H1 (cell line): Measurements from ENCODE around the gene HMMR. TPM values are rescaled to one million over a fixed set of nuclear protein-coding genes. Genes with fewer than 3 reads are reported as not detected.

Experiments used
- CTCF ChIA-PET: fragments of 300-600 bp; sonication (Branson Sonifier 250); formaldehyde crosslinking; loops from one replicate; lab custom pipeline; 2021; ENCODE audit not compliant: partially characterized antibody; lab: Charles Lee
- POLR2A ChIA-PET: fragments of 300-600 bp; sonication (Branson Sonifier 250); formaldehyde crosslinking; loops from one replicate; lab custom pipeline; 2021; ENCODE audit warnings: inconsistent platforms; ENCODE audit not compliant: partially characterized antibody; lab: Charles Lee
- DNase-seq, 2 experiments: peaks; one replicate each; pipeline versions ENCODE4 v3.0.0 to v3.0.0-alpha.2; 2010 to 2022; ENCODE audit warnings: low spot score in 2 of 2, low read depth in 1 of 2, mixed read lengths in 1 of 2
- FAIRE-seq: peaks from 2 replicates; lab custom pipeline; 2011; peaks lifted over from hg19 to GRCh38; lab: Jason Lieb, UNC
- H2AFZ ChIP-seq: 2 replicates; pipeline ENCODE4 v1.8.1; 2012; ENCODE audit warnings: low read length, inconsistent platforms
- H2AK5ac ChIP-seq: 2 replicates; pipeline ENCODE4 v1.6.1; 2013; ENCODE audit warnings: low read depth, low read length
- H2BK120ac ChIP-seq: replicated peaks from 2 replicates; pipeline ENCODE3; 2013; ENCODE audit warnings: low read depth, low read length, inconsistent platforms
- H2BK12ac ChIP-seq: 2 replicates; pipeline ENCODE4 v1.6.1; 2013; ENCODE audit warnings: low read depth, low read length
- H2BK15ac ChIP-seq: 2 replicates; pipeline ENCODE4 v1.6.1; 2013; ENCODE audit warnings: low read length
- H2BK20ac ChIP-seq: 2 replicates; pipeline ENCODE4 v1.6.1; 2013; ENCODE audit warnings: low read length
- H2BK5ac ChIP-seq: 2 replicates; pipeline ENCODE4 v1.6.1; 2013; ENCODE audit warnings: low read depth, low read length
- H3K14ac ChIP-seq: 2 replicates; pipeline ENCODE4 v1.6.1; 2013; ENCODE audit warnings: inconsistent platforms; ENCODE audit not compliant: insufficient read length
- H3K18ac ChIP-seq: 2 replicates; pipeline ENCODE4 v1.6.1; 2013; ENCODE audit warnings: low read length; ENCODE audit errors: extremely low read depth
- H3K23ac ChIP-seq: 2 replicates; pipeline ENCODE4 v1.6.1; 2013; ENCODE audit warnings: inconsistent platforms; ENCODE audit not compliant: insufficient read length
- H3K23me2 ChIP-seq: 2 replicates; pipeline ENCODE4 v1.6.1; 2013; ENCODE audit warnings: low read depth, low read length
- H3K27ac ChIP-seq: 2 replicates; pipeline ENCODE4 v1.6.1; 2011; ENCODE audit warnings: low read depth, low read length, inconsistent platforms
- H3K27me3 ChIP-seq, 4 experiments: replicated peaks in 1 of 4; 1 replicate in 1 of 4; 2 replicates in 3 of 4; pipeline versions ENCODE4 v1.6.1 to v1.8.1; 2011 to 2013; ENCODE audit warnings: low read length in 3 of 4, mild to moderate bottlenecking in 3 of 4, inconsistent platforms in 2 of 4, mixed read lengths in 2 of 4, moderate library complexity in 1 of 4; ENCODE audit not compliant: control insufficient read depth in 3 of 4, insufficient read depth in 3 of 4; ENCODE audit errors: extremely low read depth in 1 of 4
- H3K36me3 ChIP-seq, 4 experiments: 2 replicates each; pipeline versions ENCODE4 v1.6.1 to v1.8.1; 2011 to 2013; ENCODE audit warnings: mild to moderate bottlenecking in 4 of 4, low read length in 3 of 4, moderate library complexity in 2 of 4, control low read depth in 1 of 4, inconsistent platforms in 1 of 4; ENCODE audit not compliant: insufficient read depth in 4 of 4, control insufficient read depth in 2 of 4
- H3K4ac ChIP-seq: replicated peaks from 2 replicates; pipeline ENCODE3; 2013; ENCODE audit warnings: low read length, low read depth, mixed read lengths, inconsistent platforms; ENCODE audit not compliant: insufficient read length
- H3K4me1 ChIP-seq, 4 experiments: replicated peaks in 1 of 4; 1 replicate in 1 of 4; 2 replicates in 3 of 4; pipeline versions ENCODE4 v1.6.1 to v1.8.1; 2011 to 2013; ENCODE audit warnings: low read length in 3 of 4, inconsistent platforms in 2 of 4, mixed read lengths in 1 of 4; ENCODE audit not compliant: insufficient read depth in 4 of 4, control insufficient read depth in 3 of 4
- H3K4me2 ChIP-seq, 2 experiments: 2 replicates each; pipeline versions ENCODE4 v1.6.1 to v1.8.1; 2011 to 2013; ENCODE audit warnings: low read depth in 2 of 2, low read length in 2 of 2, control low read depth in 1 of 2, inconsistent platforms in 1 of 2, mild to moderate bottlenecking in 1 of 2; ENCODE audit not compliant: insufficient read depth in 1 of 2
- H3K4me3 ChIP-seq, 4 experiments: fragments of 200-600, 300-600 bp in 1 of 4; sonication (generic), shearing (Covaris generic), sonication (Bioruptor Twin) in 1 of 4; 2 replicates each; pipeline versions ENCODE4 v1.5.1 to v1.8.1; 2011 to 2016; ENCODE audit warnings: low read length in 4 of 4, low read depth in 3 of 4, control low read depth in 2 of 4, inconsistent platforms in 2 of 4, mild to moderate bottlenecking in 2 of 4, mixed read lengths in 1 of 4, moderate library complexity in 1 of 4; ENCODE audit not compliant: insufficient read depth in 2 of 4; ENCODE audit errors: extremely low read depth in 1 of 4
- H3K56ac ChIP-seq: replicated peaks from 2 replicates; pipeline ENCODE3; 2013; ENCODE audit warnings: low read depth, mild to moderate bottlenecking, mixed read lengths, low read length, inconsistent platforms; ENCODE audit not compliant: insufficient read length
- H3K79me1 ChIP-seq: 2 replicates; pipeline ENCODE4 v1.6.1; 2013; ENCODE audit warnings: low read depth, low read length, control low read depth
- H3K79me2 ChIP-seq, 2 experiments: 2 replicates each; pipeline versions ENCODE4 v1.6.1 to v1.8.1; 2012 to 2013; ENCODE audit warnings: low read length in 2 of 2, mild to moderate bottlenecking in 2 of 2, inconsistent platforms in 1 of 2; ENCODE audit not compliant: insufficient read depth in 2 of 2, control insufficient read depth in 1 of 2
- H3K9ac ChIP-seq, 4 experiments: replicated peaks in 1 of 4; 1 replicate in 1 of 4; 2 replicates in 3 of 4; pipeline versions ENCODE4 v1.6.1 to v1.8.1; 2011 to 2013; ENCODE audit warnings: low read depth in 3 of 4, low read length in 3 of 4, control low read depth in 2 of 4, mild to moderate bottlenecking in 2 of 4, moderate library complexity in 2 of 4, inconsistent platforms in 1 of 4; ENCODE audit errors: extremely low read depth in 1 of 4
- H3K9me3 ChIP-seq, 2 experiments: 2 replicates each; pipeline versions ENCODE4 v1.6.1 to v1.8.1; 2012 to 2013; ENCODE audit warnings: mild to moderate bottlenecking in 2 of 2, moderate library complexity in 2 of 2, control low read depth in 1 of 2, inconsistent platforms in 1 of 2, low read depth in 1 of 2, low read length in 1 of 2, mixed read lengths in 1 of 2; ENCODE audit not compliant: insufficient read depth in 2 of 2
- H4K20me1 ChIP-seq, 2 experiments: replicated peaks in 1 of 2; 2 replicates each; pipeline versions ENCODE3 to v1.8.1; 2011 to 2013; ENCODE audit warnings: inconsistent platforms in 2 of 2, low read length in 2 of 2, mild to moderate bottlenecking in 1 of 2; ENCODE audit not compliant: insufficient read depth in 2 of 2, control insufficient read depth in 1 of 2
- H4K5ac ChIP-seq: 2 replicates; pipeline ENCODE4 v1.6.1; 2013; ENCODE audit warnings: low read length, low read depth, mixed read lengths, inconsistent platforms; ENCODE audit not compliant: insufficient read length
- H4K8ac ChIP-seq: 2 replicates; pipeline ENCODE4 v1.8.0; 2013; ENCODE audit warnings: mild to moderate bottlenecking, moderate library complexity, low read length, inconsistent platforms; ENCODE audit not compliant: insufficient read depth; ENCODE audit errors: extremely low read depth
- H4K91ac ChIP-seq: replicated peaks from 2 replicates; pipeline ENCODE3; 2013; ENCODE audit warnings: low read length, mixed read lengths, inconsistent platforms; ENCODE audit not compliant: insufficient read length
- CTBP2 ChIP-seq: IDR thresholded peaks from 2 replicates; pipeline ENCODE4 v1.7.0; 2011; ENCODE audit warnings: borderline replicate concordance, mild to moderate bottlenecking, moderate library complexity, mixed read lengths, low read length; ENCODE audit not compliant: insufficient read depth, insufficient read length
- WGBS, 2 experiments: shearing (Covaris generic) in 1 of 2; methylation state at CpG; one replicate each; pipeline versions ENCODE4 v1.1.6 to v1.1.7; 2013 to 2015; ENCODE audit warnings: low lambda C conversion rate in 2 of 2, mixed read lengths in 2 of 2, inconsistent platforms in 1 of 2, low coverage in 1 of 2, missing lambda C conversion rate in 1 of 2; ENCODE audit not compliant: insufficient replicate concordance in 2 of 2, insufficient coverage in 1 of 2, insufficient read length in 1 of 2; ENCODE audit errors: extremely low coverage in 1 of 2, missing lambda C conversion rate in 1 of 2; 5-methylcytosine and 5-hydroxymethylcytosine counted together
- polyA plus RNA-seq, 7 experiments: library from polyadenylated mRNA; depleted of rRNA in 3 of 7; stranded (reverse) in 5 of 7; unstranded in 2 of 7; fragments of >200 nt in 5 of 7; fragments of 200-250 nt in 2 of 7; gene quantifications; 1 replicate in 5 of 7; 2 replicates in 1 of 7; 4 replicates in 1 of 7; pipeline versions ENCODE4 v1.2.1 to v1.2.3, GENCODE V29; 2011 to 2013; ENCODE audit warnings: missing spikeins in 2 of 7, mixed read lengths in 2 of 7
- total RNA-seq: library from RNA; stranded (reverse); fragmentation: NEBNext Ultra II Directional; extraction: Animal tissue kit (Norgen Biotek cat#: 25700); gene quantifications from 2 replicates; pipeline ENCODE4 v1.2.1, GENCODE V29; 2021

The HMMR gene
- total and polyA plus RNA-seq, 2 of the 8 experiments (the other 6 are each of a cell fraction or from before 2014, with no cell fraction given): 17.5 to 77.3 TPM

DNA sequence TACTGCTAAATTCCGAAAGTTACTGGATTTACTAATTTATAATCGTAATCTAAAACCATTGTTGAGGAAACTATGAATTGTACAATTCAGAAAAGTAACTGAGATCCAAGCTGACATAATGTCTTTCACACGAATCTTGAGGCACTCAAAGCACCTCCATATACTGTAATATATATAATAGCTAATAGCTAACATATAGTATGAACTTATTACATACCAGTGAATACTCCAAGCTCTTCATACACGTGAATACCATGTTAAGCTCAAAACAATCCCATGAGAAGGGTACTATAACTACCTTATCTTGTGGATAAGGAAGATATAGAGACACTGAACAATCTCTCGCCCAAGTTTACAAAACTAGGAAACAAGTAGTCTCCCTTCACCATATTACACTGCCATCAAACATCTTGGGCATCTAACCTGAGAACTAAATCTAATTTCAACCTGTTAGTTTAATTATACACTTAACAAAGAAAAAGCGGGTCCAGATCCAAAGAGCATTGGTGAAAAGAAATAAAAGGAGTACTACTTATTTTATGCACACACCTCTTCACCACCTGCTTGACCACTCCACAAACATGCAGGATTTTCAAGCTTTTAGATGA lies 1.6 kb upstream of the HMMR start:
- Histone ChIP-seq H3K9me3 (no peaks in the 10 kb centered on the region), H3K79me2 (peaks cover 5 to 45% of the 10 kb centered on the region in 2 experiments; a peak in 3 of 4 replicates), H3K4me2 (peak overlapping the region; percentile 64 to 79), H3K23ac (no peak overlapping the region), H4K5ac (no peak overlapping the region), H3K23me2 (peaks cover 6% of the 10 kb centered on the region), H2BK20ac (no peak overlapping the region), H3K4me1 (peaks cover 0 to 7% (median 2%) of the 10 kb centered on the region in 4 experiments; a peak in 4 of 7 replicates), H2BK12ac (no peak overlapping the region; the same call in 1 of the 2 replicates), H4K91ac (no peak overlapping the region), H2BK120ac (no peak overlapping the region), H2AK5ac (no peak overlapping the region), H3K4me3 (peak overlapping the region; percentile 61 to 84 (median 74)), H3K79me1 (no peaks in the 10 kb centered on the region; the same call in 1 of the 2 replicates), H3K9ac (peak overlapping the region in 3 of 4 experiments; percentile 94 to 97 (median 97); a peak in 6 of 7 replicates), H3K4ac (no peak overlapping the region), H3K27ac (no peak overlapping the region), H3K18ac (no peak overlapping the region), H2BK15ac (no peak overlapping the region), H3K36me3 (peaks cover 2 to 23% (median 7%) of the 10 kb centered on the region in 4 experiments; a peak in 4 of 8 replicates), H4K20me1 (no peaks in the 10 kb centered on the region), H2BK5ac (no peak overlapping the region), H3K27me3 (no peaks in the 10 kb centered on the region), H4K8ac (no peak overlapping the region), H3K56ac (no peak overlapping the region), H2AFZ (no peak overlapping the region), H3K14ac (no peak overlapping the region)
- DNase-seq (no peak), FAIRE-seq (no peak)
- ChIA-PET CTCF (interaction anchor here (1.1 to 1.9 kb wide), 5 partner anchors 21 to 46 kb away, joined by 3 to 8 read pairs (median 4); partner anchors contain the start of gene MAT2B), POLR2A (interaction anchor here (1.5 to 9.6 kb wide), 10 partner anchors 10 to 75 kb away, joined by 3 to 189 read pairs (median 13); partner anchors contain the start of genes CCNG1 and MAT2B)
- WGBS, 2 experiments: 53% methylated on average over 6 of the region's 6 CpGs; no CpG with 5 or more reads in 1 of the 2 experiments
- no peak for TF ChIP-seq CTBP2
